GM12801 (cell line): ENCODE results near the gene PRTFDC1.

Experiments
- CTCF ChIP-seq: IDR thresholded peaks from one replicate; pipeline ENCODE4 v1.5.1; 2011; ENCODE audit warnings: control low read depth; ENCODE audit not compliant: insufficient read length; ENCODE audit errors: extremely low read depth

PRTFDC1 gene

DNA sequence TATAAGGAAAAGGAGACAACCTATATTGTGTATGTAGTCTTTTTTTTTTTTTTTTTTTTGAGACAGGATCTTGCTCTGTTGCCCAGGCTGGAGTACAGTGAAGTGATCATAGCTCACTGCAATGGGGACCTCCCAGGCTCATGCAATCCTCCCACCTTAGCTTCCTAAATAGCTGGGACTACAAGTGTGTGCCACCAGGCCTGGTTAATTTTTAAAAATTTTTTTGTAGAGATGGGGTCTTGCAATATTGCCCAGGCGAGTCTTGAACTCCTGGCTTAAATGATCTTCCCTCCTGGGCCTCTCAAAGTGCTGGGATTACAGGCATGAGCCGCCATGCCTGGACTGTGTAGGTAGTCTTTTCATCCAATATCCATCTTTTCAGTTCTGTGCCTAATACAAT, 150.0 kb downstream of the PRTFDC1 start:
- TF ChIP-seq CTCF: no peak

DNA sequence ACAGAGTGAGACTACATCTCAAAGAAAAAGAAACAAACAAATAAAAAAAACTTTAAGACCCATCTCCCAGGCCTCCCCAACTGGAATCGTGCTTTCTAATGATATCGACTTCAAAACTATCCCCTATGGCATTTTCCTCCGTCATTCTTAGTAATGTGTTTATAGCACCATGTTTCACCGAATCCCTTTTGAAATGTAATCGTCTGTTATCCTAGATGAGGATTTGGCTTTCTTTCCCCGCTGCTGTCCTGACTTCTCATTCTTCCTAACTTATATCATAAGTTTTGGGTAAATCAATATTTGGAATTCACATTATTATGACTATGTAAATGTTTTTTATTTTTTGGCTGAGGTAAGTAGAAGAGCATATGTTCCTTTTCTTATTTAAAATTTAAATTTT, 151.5 kb downstream of the PRTFDC1 start:
- TF ChIP-seq CTCF: no peak
